Effector memory CD8-positive, alpha-beta T cell (primary cell): ENCODE results near the gene SYDE2.

Source experiments
- ATAC-seq: fragments of 150-1000 bp; cut with Tn5 transposase; replicated peaks from 2 replicates; pipeline ENCODE4 v1.10.0; 2021; ENCODE audit warnings: mild to moderate bottlenecking, moderate library complexity
- DNase-seq, 3 experiments: peaks; one replicate each; pipeline ENCODE4 v3.0.0; 2021
- H3K27ac Mint-ChIP-seq, 2 donors: one replicate each; pipeline ENCODE4 v1.8.0; 2022; ENCODE audit warnings: mild to moderate bottlenecking in 2 of 2, mixed read lengths in 2 of 2, moderate library complexity in 2 of 2
- H3K27me3 Mint-ChIP-seq, 2 donors: one replicate each; pipeline ENCODE4 v1.8.0; 2022; ENCODE audit warnings: mixed read lengths in 2 of 2
- H3K36me3 Mint-ChIP-seq: one replicate; pipeline ENCODE4 v1.8.0; 2022; ENCODE audit warnings: mild to moderate bottlenecking, moderate library complexity, mixed read lengths; ENCODE audit not compliant: insufficient read depth
- H3K4me1 Mint-ChIP-seq, 2 donors: one replicate each; pipeline ENCODE4 v1.8.0; 2022; ENCODE audit warnings: low read depth in 2 of 2, mixed read lengths in 2 of 2
- H3K4me3 Mint-ChIP-seq, 2 donors: one replicate each; pipeline ENCODE4 v1.8.0; 2022; ENCODE audit warnings: mild to moderate bottlenecking in 2 of 2, mixed read lengths in 2 of 2, moderate library complexity in 2 of 2
- H3K9me3 Mint-ChIP-seq, 2 donors: one replicate each; pipeline ENCODE4 v1.8.0; 2022; ENCODE audit warnings: mixed read lengths in 2 of 2

SYDE2 gene

GRCh38 chr1:85225624-85226380 lies 25.0 kb upstream of the SYDE2 start:
- DNase-seq (no peak), ATAC-seq (no peak)
- H3K27ac Mint-ChIP-seq = no peak overlapping the region
- H3K9me3 Mint-ChIP-seq = no peaks in the 10 kb centered on the region
- no peaks in the 10 kb centered on the region for H3K36me3 Mint-ChIP-seq
- no peak overlapping the region for H3K4me3 Mint-ChIP-seq
- no peaks in the 10 kb centered on the region for H3K4me1 Mint-ChIP-seq
- H3K27me3 Mint-ChIP-seq = peaks cover 19 to 36% of the 10 kb centered on the region in 2 donors

GRCh38 chr1:85224734-85225623 lies 24.2 kb upstream of the SYDE2 start:
- no peaks in the 10 kb centered on the region for H3K4me1 Mint-ChIP-seq
- no peaks in the 10 kb centered on the region for H3K9me3 Mint-ChIP-seq
- H3K36me3 Mint-ChIP-seq = no peaks in the 10 kb centered on the region
- H3K27me3 Mint-ChIP-seq = peaks cover 19 to 36% of the 10 kb centered on the region in 2 donors
- no peak overlapping the region for H3K4me3 Mint-ChIP-seq
- no peak overlapping the region for H3K27ac Mint-ChIP-seq
- DNase-seq = no peak
- ATAC-seq = no peak

GRCh38 chr1:85224295-85224694 lies 23.5 kb upstream of the SYDE2 start:
- Mint-ChIP-seq H3K4me1 (no peaks in the 10 kb centered on the region), H3K9me3 (no peaks in the 10 kb centered on the region), H3K36me3 (no peaks in the 10 kb centered on the region), H3K27ac (no peak overlapping the region), H3K27me3 (peaks cover 26 to 36% of the 10 kb centered on the region in 2 donors), H3K4me3 (no peak overlapping the region)
- no peak for ATAC-seq
- no peak for DNase-seq

GRCh38 chr1:85223334-85223733 lies 22.5 kb upstream of the SYDE2 start:
- no peaks in the 10 kb centered on the region for H3K36me3 Mint-ChIP-seq
- no peaks in the 10 kb centered on the region for H3K9me3 Mint-ChIP-seq
- H3K4me1 Mint-ChIP-seq = no peaks in the 10 kb centered on the region
- no peak overlapping the region for H3K27ac Mint-ChIP-seq
- DNase-seq (no peak), ATAC-seq (no peak)
- no peak overlapping the region for H3K4me3 Mint-ChIP-seq
- H3K27me3 Mint-ChIP-seq = peaks cover 36 to 39% of the 10 kb centered on the region in 2 donors

GRCh38 chr1:85220756-85221201 lies 20.0 kb upstream of the SYDE2 start:
- no peaks in the 10 kb centered on the region for H3K36me3 Mint-ChIP-seq
- H3K9me3 Mint-ChIP-seq = no peaks in the 10 kb centered on the region

GRCh38 chr1:85219853-85220610 lies 19.2 kb upstream of the SYDE2 start:
- H3K9me3 Mint-ChIP-seq = no peaks in the 10 kb centered on the region

More at GRCh38 chr1:85220756-85221201, 20.0 kb upstream of the SYDE2 start:
- no peak for ATAC-seq
- no peak overlapping the region for H3K27ac Mint-ChIP-seq
- no peak for DNase-seq
- H3K4me1 Mint-ChIP-seq = no peaks in the 10 kb centered on the region
- peaks cover 38 to 52% of the 10 kb centered on the region in 2 donors for H3K27me3 Mint-ChIP-seq
- H3K4me3 Mint-ChIP-seq = no peak overlapping the region

GRCh38 chr1:85216697-85217096 lies 15.9 kb upstream of the SYDE2 start:
- no peak overlapping the region for H3K27ac Mint-ChIP-seq
- no peaks in the 10 kb centered on the region for H3K9me3 Mint-ChIP-seq
- H3K4me3 Mint-ChIP-seq = no peak overlapping the region
- no peak for ATAC-seq
- H3K36me3 Mint-ChIP-seq = no peaks in the 10 kb centered on the region
- H3K4me1 Mint-ChIP-seq = no peaks in the 10 kb centered on the region
- DNase-seq = no peak
- peaks cover 40 to 59% of the 10 kb centered on the region in 2 donors for H3K27me3 Mint-ChIP-seq

More at GRCh38 chr1:85219853-85220610, 19.2 kb upstream of the SYDE2 start:
- Mint-ChIP-seq H3K27me3 (peaks cover 43 to 59% of the 10 kb centered on the region in 2 donors), H3K4me3 (no peak overlapping the region), H3K4me1 (no peaks in the 10 kb centered on the region), H3K36me3 (no peaks in the 10 kb centered on the region), H3K27ac (no peak overlapping the region)
- ATAC-seq (no peak), DNase-seq (no peak)

GRCh38 chr1:85214654-85215053 lies 13.8 kb upstream of the SYDE2 start:
- no peak for ATAC-seq
- DNase-seq = no peak
- H3K27me3 Mint-ChIP-seq = peaks cover 40 to 54% of the 10 kb centered on the region in 2 donors
- no peaks in the 10 kb centered on the region for H3K4me1 Mint-ChIP-seq
- no peak overlapping the region for H3K27ac Mint-ChIP-seq
- no peaks in the 10 kb centered on the region for H3K9me3 Mint-ChIP-seq
- no peak overlapping the region for H3K4me3 Mint-ChIP-seq
- no peaks in the 10 kb centered on the region for H3K36me3 Mint-ChIP-seq

GRCh38 chr1:85208488-85208887 lies 7.7 kb upstream of the SYDE2 start:
- Mint-ChIP-seq H3K27ac (no peak overlapping the region), H3K9me3 (no peaks in the 10 kb centered on the region), H3K4me3 (no peak overlapping the region), H3K27me3 (peaks cover 51 to 62% of the 10 kb centered on the region in 2 donors), H3K36me3 (peaks cover 2% of the 10 kb centered on the region), H3K4me1 (no peaks in the 10 kb centered on the region)
- DNase-seq = no peak
- ATAC-seq = no peak

GRCh38 chr1:85203573-85204171 lies 2.9 kb upstream of the SYDE2 start:
- H3K9me3 Mint-ChIP-seq = no peaks in the 10 kb centered on the region
- no peak overlapping the region for H3K27ac Mint-ChIP-seq
- peaks cover 35 to 36% of the 10 kb centered on the region in 2 donors for H3K27me3 Mint-ChIP-seq
- H3K36me3 Mint-ChIP-seq = peaks cover 7% of the 10 kb centered on the region
- H3K4me1 Mint-ChIP-seq = peaks cover 7 to 15% of the 10 kb centered on the region in 2 donors
- ATAC-seq (no peak), DNase-seq (no peak)
- H3K4me3 Mint-ChIP-seq = no peak overlapping the region

- DNase-seq (no peak), ATAC-seq (no peak)
- H3K36me3 Mint-ChIP-seq = peaks cover 7% of the 10 kb centered on the region
- peaks cover 7 to 17% of the 10 kb centered on the region in 2 donors for H3K4me1 Mint-ChIP-seq
- peaks cover 27 to 28% of the 10 kb centered on the region in 2 donors for H3K27me3 Mint-ChIP-seq
- H3K9me3 Mint-ChIP-seq = no peaks in the 10 kb centered on the region
- H3K4me3 Mint-ChIP-seq = no peak overlapping the region
- no peak overlapping the region for H3K27ac Mint-ChIP-seq
Observed at GRCh38 chr1:85202864-85203255, 2.0 kb upstream of the SYDE2 start.

GRCh38 chr1:85202092-85202863 lies 1.5 kb upstream of the SYDE2 start:
- Mint-ChIP-seq H3K4me1 (peaks cover 8 to 20% of the 10 kb centered on the region in 2 donors), H3K4me3 (peak overlapping the region; percentile 94 to 96), H3K27me3 (peaks cover 21 to 22% of the 10 kb centered on the region in 2 donors), H3K9me3 (no peaks in the 10 kb centered on the region), H3K36me3 (peaks cover 7% of the 10 kb centered on the region), H3K27ac (peak overlapping the region; percentile 94)
- DNase-seq (no peak), ATAC-seq (no peak)
